Measurements from ENCODE around the gene TMEM218. TPM values are rescaled to one million over a fixed set of nuclear protein-coding genes. Genes with fewer than 3 reads are reported as not detected.
A peak's percentile ranks its signal among the peaks of the same experiment; 100 is the strongest.

TMEM218 gene
- total RNA-seq, 2 donors from 2014 or later, result 17.9 to 18.2 TPM

- peak; percentile 37 for DNase-seq
- peaks cover 8% of the 10 kb centered on the region for H3K27me3 Mint-ChIP-seq (ENCODE audit: insufficient read depth)
- H3K9me3 Mint-ChIP-seq, result no peaks in the 10 kb centered on the region
- Histone ChIP-seq H3K27me3 (ENCODE audit: control insufficient read depth, insufficient read depth, low read length, poor library complexity, severe bottlenecking) (no peaks in the 10 kb centered on the region), H3K4me3 (ENCODE audit: low read length) (no peak overlapping the region), H3K27ac (ENCODE audit: low read depth, low read length) (no peak overlapping the region), H3K4me1 (ENCODE audit: control insufficient read depth, insufficient read depth, low read length) (no peaks in the 10 kb centered on the region), H3K9ac (ENCODE audit: extremely low read depth, low read length, poor library complexity, severe bottlenecking) (no peak overlapping the region), H3K9me3 (ENCODE audit: control insufficient read depth, low read length) (no peaks in the 10 kb centered on the region), H3K36me3 (ENCODE audit: control insufficient read depth, insufficient read depth, low read length) (no peaks in the 10 kb centered on the region)
- no peak for TF ChIP-seq CTCF (conservative IDR thresholded peaks at IDR 0.05)
- H3K4me3 Mint-ChIP-seq, result no peak overlapping the region
- WGBS, 2 experiments (ENCODE audit: insufficient coverage in 1 of 2, insufficient read length in 1 of 2), result 83 to 84% methylated on average over 7 to 10 of the region's 10 CpGs
- no peaks in the 10 kb centered on the region for H3K36me3 Mint-ChIP-seq (ENCODE audit: low read depth)
- H3K4me1 Mint-ChIP-seq, result peaks cover 2% of the 10 kb centered on the region
- H3K27ac Mint-ChIP-seq, result no peak overlapping the region
Measured at GRCh38 chr11:125082611-125083311, 28.7 kb downstream of the TMEM218 start.

DNA sequence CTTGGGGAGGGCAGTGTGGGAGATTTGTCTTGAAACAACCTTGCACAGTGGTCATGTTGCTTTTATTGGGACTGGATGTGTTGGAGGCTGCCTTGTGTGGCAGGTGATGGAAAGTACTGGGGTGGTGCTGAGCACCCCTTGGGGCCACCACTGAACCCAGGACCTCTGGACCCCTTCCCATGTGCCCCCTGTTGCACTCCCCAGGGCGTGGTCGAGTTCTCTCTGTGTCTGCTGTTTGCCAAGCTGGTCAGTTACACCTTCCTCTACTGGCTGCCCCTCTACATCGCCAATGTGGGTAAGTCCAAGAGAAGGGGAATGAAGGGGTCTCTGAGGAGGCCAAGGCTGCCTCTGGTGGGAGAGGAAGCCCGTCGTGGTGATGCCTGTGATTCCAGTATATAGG lies 29.4 kb downstream of the TMEM218 start:
- Histone ChIP-seq H3K9me3 (ENCODE audit: control insufficient read depth, low read length) (no peaks in the 10 kb centered on the region), H3K36me3 (ENCODE audit: control insufficient read depth, insufficient read depth, low read length) (no peaks in the 10 kb centered on the region), H3K4me3 (ENCODE audit: low read length) (no peak overlapping the region), H3K27ac (ENCODE audit: low read depth, low read length) (no peak overlapping the region), H3K27me3 (ENCODE audit: control insufficient read depth, insufficient read depth, low read length, poor library complexity, severe bottlenecking) (no peaks in the 10 kb centered on the region), H3K9ac (ENCODE audit: extremely low read depth, low read length, poor library complexity, severe bottlenecking) (no peak overlapping the region), H3K4me1 (ENCODE audit: control insufficient read depth, insufficient read depth, low read length) (no peaks in the 10 kb centered on the region)
- H3K4me1 Mint-ChIP-seq, result peaks cover 2% of the 10 kb centered on the region
- H3K27me3 Mint-ChIP-seq (ENCODE audit: insufficient read depth), result peaks cover 8% of the 10 kb centered on the region
- no peaks in the 10 kb centered on the region for H3K36me3 Mint-ChIP-seq (ENCODE audit: low read depth)
- H3K9me3 Mint-ChIP-seq, result no peaks in the 10 kb centered on the region
- H3K27ac Mint-ChIP-seq, result no peak overlapping the region
- no peak overlapping the region for H3K4me3 Mint-ChIP-seq
- no peak for DNase-seq
- no peak for TF ChIP-seq CTCF (conservative IDR thresholded peaks at IDR 0.05)
- WGBS, 2 experiments (ENCODE audit: insufficient coverage in 1 of 2, insufficient read length in 1 of 2), result 87% methylated on average over 5 of the region's 5 CpGs; no CpG with 5 or more reads in 1 of the 2 experiments

DNA sequence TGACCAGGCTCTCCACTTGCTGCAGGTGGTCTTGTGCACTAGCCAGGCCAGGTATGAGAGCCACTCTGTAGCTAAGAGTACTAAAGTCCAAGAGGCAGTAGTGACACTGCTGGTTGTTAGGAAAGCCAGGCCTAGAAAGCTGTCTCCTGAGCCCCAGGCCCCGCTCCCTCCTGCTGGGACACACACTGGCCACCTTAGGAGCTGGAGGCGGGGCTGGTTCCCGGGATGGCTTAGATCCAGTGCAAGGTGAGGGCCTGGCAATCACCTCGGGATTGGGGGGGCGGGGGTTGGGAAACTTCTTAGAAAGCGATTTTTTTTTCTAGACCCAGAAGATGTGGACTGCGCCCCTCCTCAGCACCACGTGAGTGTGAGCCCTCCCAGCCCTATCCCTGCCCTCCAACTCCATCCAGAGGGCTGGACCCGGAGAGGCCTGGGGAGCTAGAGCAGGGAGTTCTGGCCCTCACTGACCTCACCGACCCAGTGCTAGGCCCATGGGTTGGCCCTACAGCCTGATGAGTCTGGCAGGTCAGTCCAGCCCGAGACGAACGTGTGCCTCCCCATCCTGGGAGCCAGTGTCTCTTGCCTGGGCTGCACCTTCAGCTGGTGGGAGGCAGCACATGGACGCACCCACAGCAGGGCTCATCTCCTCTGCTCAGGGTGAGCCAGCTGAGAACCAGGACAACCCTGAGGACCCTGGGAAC lies 30.2 kb downstream of the TMEM218 start:
- H3K4me3 ChIP-seq (ENCODE audit: low read length), result no peak overlapping the region
- H3K9ac ChIP-seq (ENCODE audit: extremely low read depth, low read length, poor library complexity, severe bottlenecking), result no peak overlapping the region
- peak; percentile 64 for DNase-seq
- Mint-ChIP-seq H3K27me3 (ENCODE audit: insufficient read depth) (peaks cover 8% of the 10 kb centered on the region), H3K36me3 (ENCODE audit: low read depth) (no peaks in the 10 kb centered on the region), H3K9me3 (no peaks in the 10 kb centered on the region), H3K4me3 (no peak overlapping the region), H3K27ac (no peak overlapping the region), H3K4me1 (peaks cover 2% of the 10 kb centered on the region)
- H3K27ac ChIP-seq (ENCODE audit: low read depth, low read length), result no peak overlapping the region
- H3K9me3 ChIP-seq (ENCODE audit: control insufficient read depth, low read length), result no peaks in the 10 kb centered on the region
- H3K4me1 ChIP-seq (ENCODE audit: control insufficient read depth, insufficient read depth, low read length), result no peaks in the 10 kb centered on the region
- 77 to 91% methylated on average over 10 to 14 of the region's 14 CpGs for WGBS, 2 experiments (ENCODE audit: insufficient coverage in 1 of 2, insufficient read length in 1 of 2)
- TF ChIP-seq CTCF (conservative IDR thresholded peaks at IDR 0.05), result no peak
- no peaks in the 10 kb centered on the region for H3K36me3 ChIP-seq (ENCODE audit: control insufficient read depth, insufficient read depth, low read length)
- H3K27me3 ChIP-seq (ENCODE audit: control insufficient read depth, insufficient read depth, low read length, poor library complexity, severe bottlenecking), result no peaks in the 10 kb centered on the region

Measured in endodermal cell (in vitro differentiated cells).